GM12891 (cell line): ENCODE measurements around the gene SYNM.

ENCODE experiments used
- POLR2A ChIP-seq: IDR thresholded peaks from 2 replicates; pipeline ENCODE4 v1.6.1; 2011; ENCODE audit warnings: low read depth, low read length, control low read depth
- POLR2AphosphoS5 ChIP-seq: IDR thresholded peaks from 2 replicates; pipeline ENCODE4 v1.6.1; 2011; ENCODE audit warnings: low read depth, low read length, control low read depth
- POU2F2 ChIP-seq: IDR thresholded peaks from 2 replicates; pipeline ENCODE4 v1.6.1; 2011; ENCODE audit warnings: low read depth, mild to moderate bottlenecking, control low read depth, low read length, moderate library complexity

DNA sequence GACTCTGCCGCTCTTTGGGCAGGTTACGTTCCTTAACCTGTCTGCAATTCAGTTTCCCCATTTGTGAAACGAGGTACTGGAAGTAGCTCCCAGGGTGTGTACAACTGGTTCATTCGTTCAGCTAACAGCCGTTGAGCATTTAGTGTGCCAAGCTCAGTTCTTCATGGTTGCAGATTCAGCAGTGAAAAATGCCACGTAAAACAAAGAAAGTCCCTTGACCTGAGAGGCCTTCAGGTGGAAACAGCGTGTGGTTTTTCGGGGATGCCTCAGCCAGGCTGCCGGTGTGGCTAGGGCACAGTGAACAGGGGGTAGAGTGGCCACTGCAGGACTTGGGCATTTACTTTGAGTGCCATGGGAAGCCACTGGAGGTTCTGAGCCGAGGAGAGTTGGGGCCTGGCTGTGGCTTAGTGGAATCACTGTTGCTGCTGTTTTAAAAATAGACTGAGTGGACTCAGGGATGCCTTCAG, 4.7 kb downstream of the SYNM start:
- TF ChIP-seq POLR2AphosphoS5, result no peak
- TF ChIP-seq POLR2A, result no peak
- no peak for TF ChIP-seq POU2F2
